H7 (cell line): ENCODE data around the gene TMEM19. TPM values are rescaled to one million over a fixed set of nuclear protein-coding genes. Genes with fewer than 3 reads are reported as not detected.

ENCODE experiments used
- DNase-seq: peaks from one replicate; pipeline ENCODE4 v3.0.0; 2012
- H3K27me3 ChIP-seq: 2 replicates; pipeline ENCODE4 v1.6.0; 2011; ENCODE audit warnings: mild to moderate bottlenecking, low read length; ENCODE audit not compliant: control insufficient read depth, insufficient read depth
- H3K36me3 ChIP-seq: replicated peaks from 2 replicates; pipeline ENCODE4 v1.5.1; 2011; ENCODE audit warnings: low read length; ENCODE audit not compliant: control insufficient read depth, insufficient read depth
- H3K4me3 ChIP-seq: 2 replicates; pipeline ENCODE4 v1.5.1; 2011; ENCODE audit warnings: low read depth, mild to moderate bottlenecking, control low read depth, low read length, moderate library complexity; ENCODE audit not compliant: insufficient read depth
- total RNA-seq: library from RNA; depleted of rRNA; stranded (reverse); fragments of >200 nt; shearing (Covaris generic); gene quantifications from 2 replicates; pipeline ENCODE4 v1.2.3, GENCODE V29; 2014

The TMEM19 gene
- total RNA-seq, 1 experiment from 2014 or later, result 12.7 TPM

DNA sequence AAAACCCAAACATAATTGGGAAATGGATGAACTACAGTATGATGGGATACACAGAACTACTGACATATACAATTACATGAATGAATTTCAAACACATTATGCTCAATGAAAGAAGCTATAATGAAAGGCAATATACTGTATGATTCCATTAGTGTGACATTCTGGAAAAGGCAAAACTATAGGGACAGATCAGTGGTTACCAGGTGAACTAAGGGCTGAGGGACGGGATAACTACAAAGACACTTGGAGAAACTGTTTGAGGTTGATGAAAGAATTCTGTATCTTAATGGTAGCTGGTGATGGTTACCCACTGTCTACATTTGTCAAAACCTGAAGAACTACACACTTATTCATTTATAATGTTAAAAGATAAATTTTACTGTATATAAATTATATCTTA, 30.0 kb upstream of the TMEM19 start:
- Histone ChIP-seq H3K36me3 (peaks cover 10% of the 10 kb centered on the region), H3K4me3 (no peak overlapping the region), H3K27me3 (no peaks in the 10 kb centered on the region)
- no peak for DNase-seq

DNA sequence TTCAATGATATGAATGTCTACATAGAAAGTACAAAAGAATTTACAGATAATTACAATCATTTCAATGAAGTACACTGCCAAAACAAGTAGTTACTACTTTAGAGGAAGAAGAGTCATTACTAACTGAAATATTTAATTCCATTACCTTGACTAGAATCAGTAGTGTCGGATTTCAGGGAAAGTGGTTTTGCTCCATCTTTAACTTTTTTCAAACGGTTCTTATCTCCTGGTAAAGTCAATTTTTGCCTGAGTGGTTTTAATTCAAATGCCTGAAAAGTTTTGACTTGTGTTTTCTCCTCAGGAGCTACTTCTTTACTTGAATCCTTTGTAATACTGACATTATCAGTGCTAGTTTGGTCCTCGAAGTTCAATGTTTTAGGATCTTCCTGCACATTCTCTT, 29.1 kb upstream of the TMEM19 start:
- H3K27me3 ChIP-seq, result no peaks in the 10 kb centered on the region
- H3K36me3 ChIP-seq, result peaks cover 10% of the 10 kb centered on the region
- no peak for DNase-seq
- H3K4me3 ChIP-seq, result no peak overlapping the region

DNA sequence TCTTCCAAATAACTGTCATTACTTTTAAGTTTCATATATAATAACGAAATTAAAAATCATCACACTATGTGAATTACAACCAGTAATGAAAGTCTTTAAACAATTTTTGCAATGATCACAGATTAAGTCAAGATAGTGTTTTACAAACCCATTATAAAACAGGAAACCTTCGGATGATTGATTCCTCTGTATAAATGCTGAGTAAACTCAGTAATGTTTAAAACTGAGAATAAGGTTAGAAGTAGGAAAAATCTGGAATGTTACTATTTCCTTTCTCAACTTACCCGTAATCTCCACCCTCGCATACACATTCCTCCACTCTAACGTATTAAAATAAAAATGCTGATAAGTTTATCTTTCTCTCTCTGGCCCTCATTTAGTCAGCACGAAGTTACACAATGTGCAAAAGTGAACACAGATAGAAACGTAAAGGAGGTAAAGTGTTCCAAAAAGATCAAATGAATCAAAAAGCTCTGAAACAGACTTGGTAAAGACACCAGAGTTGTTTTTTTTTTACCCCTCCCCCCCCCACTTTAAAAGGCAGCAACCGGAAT, 23.8 kb upstream of the TMEM19 start:
- no peak for DNase-seq
- no peaks in the 10 kb centered on the region for H3K27me3 ChIP-seq
- H3K4me3 ChIP-seq, result peak overlapping the region; percentile 91
- peaks cover 10% of the 10 kb centered on the region for H3K36me3 ChIP-seq

DNA sequence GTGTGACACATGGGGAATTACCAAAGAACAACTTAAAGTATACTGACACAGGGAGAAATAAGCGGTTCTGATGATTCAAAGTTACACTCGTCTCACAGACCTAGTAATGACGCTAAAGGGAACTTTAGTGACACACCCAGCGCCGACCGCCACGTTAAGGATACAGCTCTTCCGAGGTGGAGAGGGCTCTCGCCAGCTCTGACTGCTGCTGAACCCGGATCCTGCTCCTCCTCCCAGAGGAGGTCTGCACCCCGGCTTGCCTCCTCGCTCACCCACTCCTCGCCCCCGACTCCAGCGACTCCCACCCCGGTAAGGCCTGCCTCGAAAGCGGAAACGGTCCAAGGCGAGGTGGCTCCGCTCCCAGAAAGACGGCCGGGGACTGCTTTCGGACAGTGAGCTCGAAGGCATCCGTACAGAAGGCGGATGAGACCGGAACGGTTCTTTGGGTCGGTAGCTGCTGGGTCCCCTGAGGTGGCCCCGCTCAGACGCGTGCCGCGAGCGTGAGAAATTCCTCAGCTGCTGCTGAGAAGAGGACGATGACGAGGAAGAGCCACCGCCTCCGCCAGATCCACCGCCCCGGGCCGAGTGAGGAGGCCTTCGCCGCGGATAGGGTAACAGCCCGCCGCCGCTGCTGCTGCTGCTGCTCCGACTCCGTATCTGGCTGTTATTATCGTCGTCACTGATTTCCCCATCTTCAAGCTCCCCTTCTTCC, 22.9 kb upstream of the TMEM19 start:
- Histone ChIP-seq H3K27me3 (no peaks in the 10 kb centered on the region), H3K4me3 (peak overlapping the region; percentile 91), H3K36me3 (peaks cover 10% of the 10 kb centered on the region)
- peak; percentile 53 for DNase-seq

DNA sequence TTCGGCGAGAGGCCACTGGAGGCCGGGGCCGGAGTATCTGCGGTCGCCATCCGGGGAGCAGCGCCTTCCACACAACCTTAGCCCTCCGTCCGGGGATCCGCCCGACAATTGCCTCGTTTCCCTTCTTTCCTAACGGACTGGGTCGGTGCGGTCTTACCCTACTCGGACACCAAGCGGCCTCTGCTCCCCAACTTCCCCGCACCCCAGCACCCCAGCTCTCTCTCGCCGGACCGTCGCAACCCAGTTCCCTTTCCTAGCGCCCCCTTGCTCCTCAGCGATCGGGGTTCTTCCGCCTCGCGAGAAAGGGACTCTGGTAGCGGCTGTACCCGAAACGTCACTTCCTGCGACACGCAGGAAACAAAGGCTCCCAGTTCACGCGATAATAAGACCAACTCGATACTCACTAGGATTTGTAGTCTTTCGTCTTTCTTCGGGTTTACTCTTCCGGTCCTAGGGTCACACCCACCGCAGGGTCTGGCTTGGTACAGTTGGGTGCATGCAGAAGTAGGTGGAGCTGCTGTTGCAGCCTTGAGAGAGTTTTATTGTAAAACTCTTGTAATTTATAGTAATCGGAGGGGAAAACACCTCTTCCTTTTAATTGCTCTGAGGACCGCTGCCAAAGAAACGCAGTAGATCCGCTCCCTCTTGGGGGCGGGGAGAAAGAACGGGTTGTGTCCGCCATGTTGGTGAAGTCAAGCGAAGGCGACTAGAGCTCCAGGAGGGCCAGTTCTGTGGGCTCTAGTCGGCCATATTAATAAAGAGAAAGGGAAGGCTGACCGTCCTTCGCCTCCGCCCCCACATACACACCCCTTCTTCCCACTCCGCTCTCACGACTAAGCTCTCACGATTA, 22.1 kb upstream of the TMEM19 start, which contains the start of the genes THAP2 and ZFC3H1:
THAP2 (plus strand) TSS at position 741 of the 850 bp plus-strand sequence. CDS start 209 bp downstream, outside the sequence.
ZFC3H1 (minus strand) TSS at position 288 of the 850 bp plus-strand sequence; CDS start at position 50, 238 bp downstream.
- Histone ChIP-seq H3K36me3 (peaks cover 9% of the 10 kb centered on the region), H3K4me3 (peak within 1 kb of the TSS; percentile 91), H3K27me3 (no peaks in the 10 kb centered on the region)
- peak; percentile 84 for DNase-seq

DNA sequence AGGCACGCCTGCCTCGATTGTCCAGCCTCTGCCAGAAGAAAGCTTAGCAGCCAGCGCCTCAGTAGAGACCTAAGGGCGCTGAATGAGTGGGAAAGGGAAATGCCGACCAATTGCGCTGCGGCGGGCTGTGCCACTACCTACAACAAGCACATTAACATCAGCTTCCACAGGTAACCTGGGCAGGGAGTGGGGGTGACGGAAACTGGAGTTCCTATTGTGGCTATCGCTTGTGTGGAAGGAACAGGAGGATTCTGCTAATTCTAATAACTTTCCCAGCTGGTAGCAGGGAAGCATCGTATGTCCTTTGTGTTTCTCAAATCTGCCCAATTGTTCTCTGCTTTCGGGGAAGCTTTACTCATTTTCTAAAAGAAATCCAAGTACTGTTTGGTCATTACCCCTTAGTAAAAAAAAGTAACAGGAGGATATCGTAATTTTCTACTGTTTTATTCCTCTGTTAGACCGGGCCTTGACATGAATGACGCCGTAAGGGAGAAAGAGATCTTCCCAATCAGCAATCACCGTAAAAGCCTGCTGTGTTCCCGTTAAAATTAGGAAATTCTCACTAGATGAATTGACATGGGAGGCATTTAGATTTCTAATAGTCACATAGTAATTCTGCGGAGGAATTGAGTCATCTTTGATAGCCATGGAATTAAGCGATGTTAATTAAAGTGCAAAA, 21.3 kb upstream of the TMEM19 start:
- Histone ChIP-seq H3K27me3 (no peaks in the 10 kb centered on the region), H3K4me3 (peak overlapping the region; percentile 91), H3K36me3 (peaks cover 7% of the 10 kb centered on the region)
- DNase-seq, result no peak

DNA sequence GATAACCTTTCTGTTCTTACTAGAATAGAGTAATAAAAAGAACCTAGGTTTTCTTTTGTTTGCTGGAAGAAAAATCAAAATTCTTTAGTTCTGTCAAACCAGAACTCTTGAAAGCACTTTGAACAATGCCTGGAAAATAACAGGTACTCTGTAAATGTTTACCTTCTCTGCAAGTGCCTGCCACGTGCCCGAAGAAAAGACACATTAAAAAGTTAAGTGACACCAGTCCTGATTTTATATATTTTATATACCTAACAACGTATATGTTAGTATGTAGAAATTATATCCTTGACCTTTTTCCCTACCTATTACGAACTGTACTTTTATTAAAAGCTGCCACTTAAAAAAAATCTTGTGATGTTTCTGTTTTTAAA, 20.8 kb upstream of the TMEM19 start:
- peak overlapping the region; percentile 91 for H3K4me3 ChIP-seq
- no peak for DNase-seq
- peaks cover 2% of the 10 kb centered on the region for H3K36me3 ChIP-seq
- no peaks in the 10 kb centered on the region for H3K27me3 ChIP-seq

DNA sequence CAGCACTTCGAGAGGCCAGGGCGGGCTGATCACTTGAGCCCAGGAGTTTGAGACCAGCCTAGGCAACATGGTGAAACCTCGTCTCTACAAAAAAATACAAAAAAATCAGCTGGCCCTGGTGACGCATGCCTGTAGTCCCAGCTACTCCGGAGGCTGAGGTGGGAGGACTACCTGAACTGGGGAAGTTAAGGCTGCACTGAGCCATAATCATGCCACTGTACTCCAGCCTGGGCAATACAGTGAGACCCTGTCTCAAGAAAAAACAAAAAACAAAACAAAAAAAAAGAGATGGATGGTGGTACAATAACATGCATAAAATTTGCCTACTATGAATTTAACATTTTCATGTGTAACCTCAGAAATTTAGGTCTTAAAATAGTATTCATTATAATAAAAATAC, 19.6 kb upstream of the TMEM19 start:
- Histone ChIP-seq H3K36me3 (peaks cover 2% of the 10 kb centered on the region; the same call in 1 of the 2 replicates), H3K4me3 (no peak overlapping the region), H3K27me3 (no peaks in the 10 kb centered on the region)
- DNase-seq, result no peak

DNA sequence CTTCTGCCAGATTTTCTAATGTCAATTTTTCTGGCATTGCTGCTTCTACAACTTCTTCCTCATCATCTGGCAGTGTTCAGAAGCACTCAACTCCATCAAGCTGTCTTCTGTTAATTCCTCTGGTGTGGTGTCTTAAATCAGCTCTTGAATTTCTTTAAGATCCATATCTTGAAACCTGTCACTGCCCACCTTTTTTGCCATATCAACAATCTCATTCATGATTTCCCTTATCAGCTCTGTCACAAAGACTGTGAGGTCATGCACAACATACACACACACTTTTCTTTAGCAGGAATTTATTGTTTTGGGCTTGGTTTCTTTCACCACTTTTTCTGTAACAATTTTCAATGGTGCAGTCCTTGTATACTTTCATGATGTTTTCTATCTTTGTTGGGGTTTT, 14.6 kb upstream of the TMEM19 start:
- no peak overlapping the region for H3K4me3 ChIP-seq
- H3K36me3 ChIP-seq, result no peaks in the 10 kb centered on the region
- no peak for DNase-seq
- H3K27me3 ChIP-seq, result no peaks in the 10 kb centered on the region

DNA sequence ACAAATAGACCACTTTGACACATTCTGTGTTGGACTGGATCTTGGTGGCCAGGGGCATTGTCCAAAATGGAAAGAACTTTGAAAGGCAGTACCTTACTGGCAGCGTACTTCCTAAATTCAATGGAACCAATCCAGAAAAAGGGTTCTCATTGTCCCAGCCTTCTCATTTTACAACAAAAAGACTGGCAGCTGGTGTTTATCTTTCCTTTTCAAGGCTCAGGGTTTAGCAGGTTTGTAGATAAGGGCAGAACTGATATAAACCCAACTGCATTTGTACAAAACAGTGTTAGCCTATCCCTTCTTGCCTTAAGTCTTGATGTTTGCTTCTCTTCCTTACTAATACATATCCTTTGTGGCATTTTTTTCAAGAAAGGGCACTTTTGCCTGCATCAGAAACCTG, 14.1 kb upstream of the TMEM19 start:
- Histone ChIP-seq H3K27me3 (no peaks in the 10 kb centered on the region), H3K36me3 (no peaks in the 10 kb centered on the region), H3K4me3 (no peak overlapping the region)
- DNase-seq, result no peak

DNA sequence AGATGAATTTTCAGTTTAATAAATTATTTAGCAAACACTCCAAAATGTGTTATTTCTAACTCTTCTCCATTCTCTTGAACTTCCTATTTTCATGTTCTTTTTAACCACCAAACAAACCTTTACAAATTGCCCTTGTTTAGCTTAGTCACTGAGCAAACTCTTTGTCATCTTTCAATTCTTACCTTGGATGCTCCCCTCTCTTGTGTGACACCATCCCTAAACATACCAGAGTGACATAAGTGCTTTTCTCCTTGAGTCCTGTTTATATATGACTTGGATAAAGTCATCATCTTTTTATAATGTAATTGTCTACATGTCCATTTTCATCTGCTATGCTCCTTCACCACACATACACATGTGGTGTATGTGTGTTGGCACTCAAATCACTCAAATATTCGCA, 3.4 kb upstream of the TMEM19 start:
- no peak overlapping the region for H3K4me3 ChIP-seq
- no peaks in the 10 kb centered on the region for H3K27me3 ChIP-seq
- H3K36me3 ChIP-seq, result no peaks in the 10 kb centered on the region
- DNase-seq, result no peak

DNA sequence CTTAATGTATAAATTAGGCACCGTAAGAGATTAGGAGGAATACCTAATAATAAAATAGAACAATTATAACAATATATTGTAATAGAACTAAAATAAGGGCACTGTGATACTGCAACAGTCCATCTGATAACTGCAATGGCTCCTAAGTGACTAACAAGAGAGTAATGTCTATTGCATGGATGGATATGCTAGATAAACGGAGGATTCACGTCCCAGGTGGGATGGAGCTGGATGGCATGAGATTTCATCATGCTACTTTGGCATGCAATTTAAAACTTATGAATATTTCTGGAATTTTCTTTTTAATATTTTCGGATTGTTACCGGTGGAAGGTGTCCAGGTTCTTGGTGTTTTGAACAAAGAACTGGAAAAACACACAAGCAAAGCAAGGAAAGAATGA, 2.2 kb upstream of the TMEM19 start:
- no peaks in the 10 kb centered on the region for H3K27me3 ChIP-seq
- DNase-seq, result no peak
- H3K36me3 ChIP-seq, result no peaks in the 10 kb centered on the region
- no peak overlapping the region for H3K4me3 ChIP-seq

DNA sequence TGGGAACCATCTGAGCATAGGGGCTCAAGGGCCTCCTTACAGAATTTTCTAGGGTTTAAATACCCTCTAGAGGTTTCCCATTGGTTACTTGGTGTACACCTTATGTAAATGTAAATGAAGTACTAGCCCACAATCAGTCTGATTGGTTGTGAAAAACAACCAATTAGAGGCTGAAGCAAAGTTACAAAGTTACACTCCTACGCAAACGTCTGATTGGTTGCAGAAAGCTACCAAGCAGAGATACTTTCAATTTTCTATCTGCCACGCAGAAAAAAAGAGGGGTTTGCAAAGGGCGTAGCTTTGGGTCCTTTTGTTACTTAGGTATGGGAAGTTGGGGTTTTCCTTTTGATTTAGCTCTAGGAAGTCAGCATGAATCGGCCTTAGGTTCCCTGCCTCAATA, 1.8 kb upstream of the TMEM19 start:
- no peak for DNase-seq

DNA sequence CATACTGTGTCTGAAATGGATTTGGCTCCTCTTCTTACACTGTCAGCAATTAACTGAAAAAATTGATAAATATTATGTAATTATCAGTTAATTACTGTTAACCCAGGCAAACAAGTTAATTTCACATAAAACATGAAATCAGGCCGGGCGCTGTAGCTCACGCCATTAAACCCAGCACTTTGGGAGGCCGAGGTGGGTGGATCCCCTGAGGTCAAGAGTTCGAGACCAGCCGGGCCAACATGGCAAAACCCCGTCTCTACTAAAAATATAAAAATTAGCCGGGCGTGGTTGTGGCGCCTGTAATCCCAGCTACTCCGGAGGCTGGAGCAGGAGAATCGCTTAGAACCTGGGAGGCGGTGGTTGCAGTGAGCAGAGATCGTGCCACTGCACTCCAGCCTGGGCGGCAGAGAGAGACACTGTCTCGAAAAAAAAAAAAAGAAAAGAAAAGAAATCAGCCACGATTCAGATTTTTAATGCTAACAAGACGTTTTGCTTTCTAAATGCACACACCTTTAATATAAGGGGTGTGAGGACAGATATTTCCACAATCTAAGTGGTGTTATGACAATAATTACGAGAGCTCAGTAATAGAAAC, 473 bp upstream of the TMEM19 start:
- H3K36me3 ChIP-seq, result no peaks in the 10 kb centered on the region
- no peak for DNase-seq
- H3K4me3 ChIP-seq, result peak overlapping the region; percentile 91
- no peaks in the 10 kb centered on the region for H3K27me3 ChIP-seq

More for the DNA sequence above, 1.8 kb upstream of the TMEM19 start:
- no peaks in the 10 kb centered on the region for H3K36me3 ChIP-seq
- H3K4me3 ChIP-seq, result no peak overlapping the region
- H3K27me3 ChIP-seq, result no peaks in the 10 kb centered on the region
